Measurements from ENCODE around the gene TACR1.
A peak's percentile ranks its signal among the peaks of the same experiment; 100 is the strongest.
"Not testable (repeated sequence)": the region's sequence is repeated elsewhere in the genome, so short reads cannot be mapped to it uniquely, and the experiment has no call there.

TACR1 gene

DNA sequence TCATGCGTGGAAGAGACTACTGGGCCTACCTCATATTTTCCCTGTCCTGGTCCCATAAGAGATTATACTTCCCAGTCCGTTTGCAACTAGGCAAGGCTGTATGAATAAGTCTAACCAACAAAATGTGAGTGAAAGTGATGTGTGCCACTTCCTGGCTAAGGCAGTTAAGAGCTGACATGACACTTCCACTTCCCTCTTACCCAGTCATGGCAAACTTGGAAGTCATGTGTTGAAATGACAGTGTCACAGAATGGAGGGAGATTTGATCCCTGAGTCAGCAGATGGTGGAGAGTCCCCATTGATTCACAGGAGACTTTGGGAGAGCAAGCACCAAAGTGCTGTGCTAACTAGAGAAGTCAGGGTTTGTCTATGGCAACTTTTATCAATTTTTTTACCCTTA, 36.4 kb downstream of the TACR1 start:
- TF ChIP-seq, protein P1, sequence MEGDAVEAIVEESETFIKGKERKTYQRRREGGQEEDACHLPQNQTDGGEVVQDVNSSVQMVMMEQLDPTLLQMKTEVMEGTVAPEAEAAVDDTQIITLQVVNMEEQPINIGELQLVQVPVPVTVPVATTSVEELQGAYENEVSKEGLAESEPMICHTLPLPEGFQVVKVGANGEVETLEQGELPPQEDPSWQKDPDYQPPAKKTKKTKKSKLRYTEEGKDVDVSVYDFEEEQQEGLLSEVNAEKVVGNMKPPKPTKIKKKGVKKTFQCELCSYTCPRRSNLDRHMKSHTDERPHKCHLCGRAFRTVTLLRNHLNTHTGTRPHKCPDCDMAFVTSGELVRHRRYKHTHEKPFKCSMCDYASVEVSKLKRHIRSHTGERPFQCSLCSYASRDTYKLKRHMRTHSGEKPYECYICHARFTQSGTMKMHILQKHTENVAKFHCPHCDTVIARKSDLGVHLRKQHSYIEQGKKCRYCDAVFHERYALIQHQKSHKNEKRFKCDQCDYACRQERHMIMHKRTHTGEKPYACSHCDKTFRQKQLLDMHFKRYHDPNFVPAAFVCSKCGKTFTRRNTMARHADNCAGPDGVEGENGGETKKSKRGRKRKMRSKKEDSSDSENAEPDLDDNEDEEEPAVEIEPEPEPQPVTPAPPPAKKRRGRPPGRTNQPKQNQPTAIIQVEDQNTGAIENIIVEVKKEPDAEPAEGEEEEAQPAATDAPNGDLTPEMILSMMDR (IDR thresholded peaks at IDR 0.05; ENCODE audit: low read depth, low read length), result no peak

DNA sequence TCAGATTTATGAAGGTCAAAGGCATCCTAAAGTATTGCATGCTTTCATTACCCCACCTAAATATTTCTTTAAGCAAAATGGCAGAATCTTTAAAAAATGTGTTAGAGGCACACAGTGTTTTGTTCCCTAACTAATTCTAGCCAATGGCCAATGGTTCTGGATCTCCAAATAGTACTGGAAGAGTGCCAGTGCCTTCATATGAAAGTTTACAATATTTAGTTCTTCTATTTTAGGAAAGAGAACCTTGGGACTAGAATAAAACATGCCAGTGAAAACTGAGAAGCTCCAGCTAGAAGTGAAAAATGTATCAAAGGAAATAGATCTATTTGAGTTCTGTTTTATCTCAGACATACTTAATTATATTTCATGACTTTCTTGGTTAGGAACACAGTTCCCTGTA, 37.1 kb downstream of the TACR1 start:
- TF ChIP-seq, protein P1 (IDR thresholded peaks at IDR 0.05; ENCODE audit: low read depth, low read length), result no peak
- DNase-seq (ENCODE audit: extremely low read depth, low read depth), result no peak

More for the DNA sequence above, 36.4 kb downstream of the TACR1 start:
- DNase-seq (ENCODE audit: extremely low read depth, low read depth), result no peak

DNA sequence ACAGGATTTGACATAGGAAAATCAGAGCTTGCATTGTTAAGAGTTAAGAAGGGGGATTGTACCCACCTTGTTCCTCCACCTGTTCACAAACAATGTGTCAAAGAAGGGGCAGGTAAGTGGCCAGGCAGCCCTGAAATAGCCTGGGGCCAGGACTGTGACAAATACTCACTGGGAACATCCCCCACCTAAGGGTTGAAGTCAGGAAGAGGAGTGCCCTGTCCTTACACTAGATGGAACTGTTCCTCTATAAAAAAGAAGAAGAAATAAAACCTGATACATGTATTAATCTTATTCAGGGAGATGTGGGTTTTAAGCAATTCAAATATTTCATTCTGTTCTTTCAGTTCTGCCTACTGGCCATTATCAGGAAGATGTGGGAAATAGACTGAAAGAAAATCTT, 41.9 kb downstream of the TACR1 start:
- TF ChIP-seq, protein P1 (IDR thresholded peaks at IDR 0.05; ENCODE audit: low read depth, low read length), result peak; percentile 20
- DNase-seq (ENCODE audit: extremely low read depth, low read depth), result no peak

DNA sequence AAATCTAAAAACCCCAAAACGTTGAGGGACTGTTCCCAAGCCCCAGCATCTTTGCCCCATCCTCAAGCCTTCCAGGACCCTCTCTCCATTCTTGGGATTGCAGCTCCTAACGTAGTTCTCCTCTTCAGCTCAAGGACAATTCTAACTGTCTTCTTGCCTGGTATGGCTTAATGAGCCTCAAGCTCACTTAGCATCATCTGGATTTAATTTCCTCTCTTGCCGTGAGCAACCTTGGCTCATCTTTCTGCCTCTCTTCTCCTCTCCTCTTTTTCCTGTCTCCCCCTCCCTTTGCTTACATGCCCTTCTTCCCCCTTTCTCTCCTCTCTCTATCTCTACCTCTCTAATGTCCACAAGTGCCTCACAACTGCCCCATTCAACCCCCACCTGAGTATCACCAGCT, 44.2 kb downstream of the TACR1 start:
- TF ChIP-seq, protein P1 (IDR thresholded peaks at IDR 0.05; ENCODE audit: low read depth, low read length), result no peak
- no peak for DNase-seq (ENCODE audit: extremely low read depth, low read depth)

DNA sequence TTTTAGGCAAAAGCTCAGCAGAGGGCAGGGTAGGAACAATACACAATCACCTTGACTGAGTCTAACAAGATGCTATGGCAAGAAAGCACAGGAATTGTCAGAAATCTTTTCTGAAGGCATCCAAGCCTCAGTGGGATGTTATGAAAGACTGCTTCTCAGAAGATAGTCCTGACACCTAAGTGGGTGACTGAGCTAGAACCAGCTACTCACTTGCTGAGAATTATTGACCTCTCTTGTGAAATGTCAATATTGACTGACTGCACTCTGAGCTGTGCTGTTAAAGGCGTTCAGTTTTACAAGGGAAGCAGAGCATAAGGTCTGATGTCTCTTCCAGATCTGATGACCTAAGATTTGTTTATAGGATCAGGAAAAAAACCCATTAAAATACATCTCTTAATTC, 46.1 kb downstream of the TACR1 start:
- no peak for DNase-seq (ENCODE audit: extremely low read depth, low read depth)
- TF ChIP-seq, protein P1 (IDR thresholded peaks at IDR 0.05; ENCODE audit: low read depth, low read length), result no peak

DNA sequence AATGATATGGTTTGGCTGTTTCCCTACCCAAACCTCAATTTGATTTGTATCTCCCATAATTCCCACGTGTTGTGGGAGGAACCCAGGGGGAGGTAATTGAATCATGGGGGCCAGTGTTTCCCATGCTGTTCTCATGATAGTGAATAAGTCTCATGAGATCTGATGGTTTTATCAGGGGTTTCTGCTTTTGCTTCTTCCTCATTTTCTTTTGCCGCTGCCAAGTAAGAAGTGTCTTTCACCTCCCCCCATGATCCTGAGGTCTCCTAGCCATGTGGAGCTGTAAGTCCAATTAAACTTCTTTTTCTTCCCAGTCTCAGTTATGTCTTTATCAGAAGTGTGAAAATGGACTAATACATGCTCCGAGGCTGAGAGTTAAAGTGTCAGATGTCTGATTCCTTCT, 47.1 kb downstream of the TACR1 start:
- not testable (repeated sequence) for DNase-seq (ENCODE audit: extremely low read depth, low read depth)

DNA sequence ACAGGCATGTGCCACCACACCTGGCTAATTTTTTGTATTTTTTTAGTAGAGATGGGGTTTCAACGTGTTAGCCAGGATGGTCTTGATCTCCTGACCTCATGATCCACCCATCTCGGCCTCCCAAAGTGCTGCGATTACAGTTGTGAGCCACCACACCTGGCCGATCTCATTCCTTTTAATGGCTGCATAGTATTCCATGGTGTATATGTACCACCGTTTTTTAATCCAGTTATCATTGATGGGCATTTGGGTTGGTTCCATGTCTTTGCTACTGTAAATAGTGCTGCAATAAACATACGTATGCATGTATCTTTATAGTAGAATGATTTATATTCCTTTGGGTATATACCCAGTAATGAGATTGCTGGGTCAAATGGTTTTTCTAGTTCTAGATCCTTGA, 51.4 kb downstream of the TACR1 start:
- DNase-seq (ENCODE audit: extremely low read depth, low read depth), result not testable (repeated sequence)

DNA sequence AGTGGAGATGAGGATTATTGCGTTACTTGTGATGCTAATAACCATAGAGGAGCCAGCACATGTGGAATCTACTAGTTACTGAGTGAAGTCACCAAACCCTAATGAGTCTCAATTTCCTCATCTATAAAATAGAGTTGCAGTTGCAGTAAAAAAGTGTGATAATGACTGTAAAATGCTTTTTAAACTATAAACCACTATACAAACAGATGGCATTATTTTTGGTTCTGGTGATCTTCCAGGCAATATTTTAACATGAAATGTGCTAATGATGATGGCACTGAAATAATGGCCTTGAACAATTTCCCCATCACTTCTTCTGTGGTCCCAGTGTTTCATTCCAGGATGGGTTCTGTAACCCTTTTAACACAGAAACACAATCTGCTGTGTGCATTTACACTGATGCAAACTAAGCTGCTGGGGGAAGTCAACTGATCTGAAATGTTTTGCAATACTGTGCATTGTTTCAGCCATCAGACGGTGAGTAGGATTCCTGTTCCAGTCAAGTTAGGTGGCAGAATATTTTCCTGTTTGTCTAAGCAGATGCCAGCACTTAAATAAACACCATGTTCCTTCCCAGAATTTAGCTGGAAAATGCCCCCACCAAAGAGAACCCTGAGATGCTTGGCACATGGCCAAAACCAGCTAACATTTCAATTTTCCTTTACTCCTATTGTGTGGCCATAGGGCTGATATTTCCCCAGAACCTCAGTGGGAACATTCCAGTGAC, 52.6 kb downstream of the TACR1 start:
- TF ChIP-seq, protein P1 (IDR thresholded peaks at IDR 0.05; ENCODE audit: low read depth, low read length), result no peak

DNA sequence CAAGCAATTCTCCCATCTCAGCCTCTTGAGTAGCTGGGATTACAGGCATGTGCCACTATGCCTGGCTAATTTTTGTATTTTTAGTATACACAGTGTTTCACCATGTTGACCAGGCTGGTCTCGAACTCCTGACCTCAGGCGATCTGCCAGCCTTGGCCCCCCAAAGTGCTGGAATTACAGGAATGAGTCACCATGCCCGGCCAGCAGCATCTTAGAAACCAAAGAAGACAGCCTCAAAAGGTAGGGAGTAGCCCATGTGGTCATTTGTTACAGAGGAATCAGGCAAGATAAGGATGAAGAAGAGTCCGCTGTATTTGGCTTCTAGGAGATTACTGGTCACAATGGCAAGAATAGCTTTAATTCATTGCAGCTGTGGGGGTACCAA, 53.1 kb downstream of the TACR1 start:
- not testable (repeated sequence) for DNase-seq (ENCODE audit: extremely low read depth, low read depth)

More for the DNA sequence above, 52.6 kb downstream of the TACR1 start:
- peak; percentile 14 for DNase-seq (ENCODE audit: extremely low read depth, low read depth)
